GM18858 (cell line): ENCODE measurements around the gene CMTM3.
"Not testable (repeated sequence)": the region's sequence is repeated elsewhere in the genome, so short reads cannot be mapped to it uniquely, and the experiment has no call there.

Experiments used
- ATAC-seq: cut with Tn5 transposase; IDR thresholded peaks from one replicate; pipeline ENCODE4 v1.9.1; 2021; ENCODE audit not compliant: unreplicated experiment

The CMTM3 gene

DNA sequence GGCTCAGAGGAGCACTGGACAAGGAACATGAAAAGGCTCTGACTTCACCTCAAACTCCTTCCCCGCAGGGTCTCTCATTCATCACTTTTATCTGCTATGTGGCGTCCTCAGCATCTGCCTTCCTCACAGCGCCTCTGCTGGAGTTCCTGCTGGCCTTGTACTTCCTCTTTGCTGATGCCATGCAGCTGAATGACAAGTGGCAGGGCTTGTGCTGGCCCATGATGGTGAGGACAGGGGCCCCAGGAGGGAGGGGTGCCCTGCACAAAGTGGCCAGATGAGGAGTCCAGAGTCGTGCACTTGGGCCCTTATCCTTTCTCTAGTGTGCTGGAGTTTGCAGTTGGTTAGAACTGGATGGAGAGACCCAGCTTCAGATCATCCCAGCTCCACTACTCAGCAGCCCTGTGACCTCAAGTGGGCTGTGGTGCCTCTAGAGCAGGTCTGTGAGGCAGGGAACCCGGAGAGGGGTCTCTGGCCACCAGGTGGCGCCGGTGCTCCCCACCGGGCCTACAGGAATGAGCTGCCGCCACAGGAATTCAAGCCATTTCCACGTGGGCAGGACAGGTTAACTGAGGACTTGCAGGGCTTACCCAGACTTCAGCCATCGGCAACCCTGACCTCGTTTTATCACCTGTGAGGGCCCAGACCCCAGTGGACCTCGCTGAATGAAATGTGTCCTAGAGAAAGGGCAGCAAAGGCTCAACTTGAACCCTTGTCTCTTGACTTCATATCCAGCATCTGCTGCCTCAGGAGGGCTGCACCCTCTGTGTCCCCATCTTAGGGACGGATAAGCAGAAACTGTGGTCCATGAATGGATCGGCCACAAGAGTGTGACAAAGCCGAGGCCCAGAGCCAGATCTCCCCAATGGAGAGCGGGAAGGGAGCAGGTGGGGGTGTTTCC, 4.0 kb downstream of the CMTM3 start:
- peak; percentile 40 for ATAC-seq

DNA sequence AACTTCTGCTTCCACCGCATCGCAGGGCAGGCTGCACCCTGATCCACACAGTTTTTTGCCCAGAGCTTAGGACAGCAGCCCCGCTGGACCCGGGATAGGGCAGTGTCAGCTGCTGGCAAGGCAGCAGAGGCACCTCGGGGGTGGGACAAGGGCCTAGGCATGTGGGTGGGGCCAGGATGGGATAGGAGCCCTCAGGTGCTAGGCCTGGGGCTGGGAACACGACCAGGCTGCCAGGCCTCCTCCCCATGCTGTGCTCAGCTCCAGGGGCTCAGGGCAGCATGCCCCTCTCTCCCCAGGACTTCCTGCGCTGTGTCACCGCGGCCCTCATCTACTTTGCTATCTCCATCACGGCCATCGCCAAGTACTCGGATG, 4.6 kb downstream of the CMTM3 start:
- ATAC-seq, result no peak

GRCh38 chr16:66610111-66610820, 5.8 kb downstream of the CMTM3 start:
- no peak for ATAC-seq

DNA sequence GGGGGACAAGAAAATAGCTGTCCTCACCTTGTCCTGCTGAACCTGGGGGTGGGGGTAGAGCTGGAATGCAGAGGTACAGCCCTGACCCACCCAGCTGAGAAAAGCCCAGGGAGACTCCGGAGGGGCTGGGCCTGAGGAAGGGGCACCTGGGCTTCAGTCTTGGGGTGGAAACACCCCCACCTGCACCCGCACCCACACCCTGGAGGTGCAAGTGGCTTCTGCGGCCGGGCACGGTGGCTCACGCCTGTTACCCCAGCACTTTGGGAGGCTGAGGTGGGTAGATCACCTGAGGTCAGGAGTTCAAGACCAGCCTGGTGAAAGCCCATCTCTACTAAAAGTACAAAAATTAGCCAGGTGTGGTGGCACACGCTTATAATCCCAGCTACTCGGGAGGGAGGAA, 7.4 kb downstream of the CMTM3 start:
- ATAC-seq, result not testable (repeated sequence)

GRCh38 chr16:66612422-66612821, 7.9 kb downstream of the CMTM3 start:
- ATAC-seq, result no peak

- no peak for ATAC-seq
These were observed 9.8 kb downstream of the CMTM3 start for GRCh38 chr16:66614161-66614802.

GRCh38 chr16:66616169-66616568, 11.7 kb downstream of the CMTM3 start:
- no peak for ATAC-seq

DNA sequence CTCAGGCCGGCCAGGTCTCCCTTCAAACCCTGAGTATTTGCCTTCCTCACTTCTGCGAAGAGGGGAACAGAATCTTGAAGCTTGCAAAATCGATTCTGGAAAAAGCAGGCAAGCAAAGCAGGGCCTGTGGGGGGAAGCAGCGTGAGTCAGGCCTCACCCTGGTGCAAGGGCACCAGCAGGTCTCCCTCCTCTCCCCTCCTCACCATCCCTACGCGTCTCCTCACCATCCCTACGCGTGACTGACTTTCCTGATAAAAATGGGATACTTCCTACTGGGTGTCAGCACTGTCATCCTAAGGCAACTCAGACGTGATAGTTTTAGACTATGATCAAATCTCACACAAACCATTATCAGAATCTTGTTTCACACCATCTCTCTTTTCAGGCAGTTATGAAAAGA, 12.1 kb downstream of the CMTM3 start:
- no peak for ATAC-seq

- no peak for ATAC-seq
These were observed 12.5 kb downstream of the CMTM3 start for GRCh38 chr16:66617010-66617434.

- ATAC-seq, result no peak
These were observed 13.2 kb downstream of the CMTM3 start for GRCh38 chr16:66617728-66618127.

GRCh38 chr16:66618588-66619375, 14.3 kb downstream of the CMTM3 start:
- no peak for ATAC-seq

- ATAC-seq, result no peak
These were observed 15.3 kb downstream of the CMTM3 start for GRCh38 chr16:66619534-66620428.

GRCh38 chr16:66620429-66620795, 15.9 kb downstream of the CMTM3 start:
- ATAC-seq, result no peak

- ATAC-seq, result no peak
These were observed 17.5 kb downstream of the CMTM3 start for GRCh38 chr16:66621973-66622372.

- ATAC-seq, result no peak
These were observed 18.4 kb downstream of the CMTM3 start for GRCh38 chr16:66622863-66623262.

DNA sequence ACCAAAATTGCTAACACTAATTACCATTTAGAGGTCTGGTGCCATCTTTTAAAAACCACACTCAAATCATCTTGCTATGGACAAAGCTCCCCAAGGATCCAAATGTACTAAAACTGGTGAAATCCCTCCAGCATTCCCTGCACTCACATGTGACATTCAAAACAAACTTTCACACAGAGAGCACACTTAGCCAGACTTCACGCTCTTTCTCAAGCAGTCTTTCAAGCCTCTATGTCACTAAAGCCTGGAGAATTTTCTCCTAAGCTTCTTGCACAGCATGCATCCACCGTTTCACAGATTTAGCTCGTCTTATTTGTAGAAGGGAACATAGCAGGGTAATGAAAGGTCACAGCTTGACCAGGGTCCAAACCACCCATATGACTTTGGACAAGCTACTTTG, 19.3 kb downstream of the CMTM3 start:
- ATAC-seq, result no peak

DNA sequence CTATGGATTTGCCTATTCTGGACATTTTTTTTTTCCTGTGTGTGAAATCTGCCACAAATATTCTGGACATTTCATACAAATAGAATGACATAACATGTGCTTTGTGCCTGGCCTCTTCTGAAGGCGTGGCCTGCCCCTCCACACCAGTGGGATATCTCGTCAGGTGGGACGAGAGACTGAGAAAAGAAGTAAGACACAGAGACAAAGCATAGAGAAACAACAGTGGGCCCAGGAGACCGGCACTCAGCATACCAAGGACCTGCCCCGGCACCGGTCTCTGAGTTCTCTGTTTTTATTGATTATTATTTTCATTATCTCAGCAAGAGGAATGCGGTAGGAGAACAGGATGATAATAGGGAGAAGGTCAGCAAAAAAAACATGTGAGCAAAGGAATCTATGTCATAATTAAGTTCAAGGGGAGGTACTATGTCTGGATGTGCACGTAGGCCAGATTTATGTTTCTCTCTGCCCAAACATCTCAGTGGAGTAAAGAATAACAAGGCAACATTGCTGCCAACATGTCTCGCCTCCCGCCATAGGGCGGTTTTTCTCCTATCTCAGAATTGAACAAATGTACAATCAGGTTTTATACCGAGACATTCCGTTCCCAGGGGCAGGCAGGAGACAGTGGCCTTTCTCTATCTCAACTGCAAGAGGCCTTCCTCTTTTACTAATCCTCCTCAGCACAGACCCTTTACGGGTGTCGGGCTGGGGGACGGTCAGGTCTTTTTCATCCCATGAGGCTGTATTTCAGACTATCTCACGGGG, 23.3 kb downstream of the CMTM3 start:
- not testable (repeated sequence) for ATAC-seq

GRCh38 chr16:66629856-66630255, 25.4 kb downstream of the CMTM3 start:
- ATAC-seq, result no peak

GRCh38 chr16:66630561-66631260, 26.2 kb downstream of the CMTM3 start:
- ATAC-seq, result not testable (repeated sequence)
